ENCODE data around the gene PDIK1L.

The PDIK1L gene

DNA sequence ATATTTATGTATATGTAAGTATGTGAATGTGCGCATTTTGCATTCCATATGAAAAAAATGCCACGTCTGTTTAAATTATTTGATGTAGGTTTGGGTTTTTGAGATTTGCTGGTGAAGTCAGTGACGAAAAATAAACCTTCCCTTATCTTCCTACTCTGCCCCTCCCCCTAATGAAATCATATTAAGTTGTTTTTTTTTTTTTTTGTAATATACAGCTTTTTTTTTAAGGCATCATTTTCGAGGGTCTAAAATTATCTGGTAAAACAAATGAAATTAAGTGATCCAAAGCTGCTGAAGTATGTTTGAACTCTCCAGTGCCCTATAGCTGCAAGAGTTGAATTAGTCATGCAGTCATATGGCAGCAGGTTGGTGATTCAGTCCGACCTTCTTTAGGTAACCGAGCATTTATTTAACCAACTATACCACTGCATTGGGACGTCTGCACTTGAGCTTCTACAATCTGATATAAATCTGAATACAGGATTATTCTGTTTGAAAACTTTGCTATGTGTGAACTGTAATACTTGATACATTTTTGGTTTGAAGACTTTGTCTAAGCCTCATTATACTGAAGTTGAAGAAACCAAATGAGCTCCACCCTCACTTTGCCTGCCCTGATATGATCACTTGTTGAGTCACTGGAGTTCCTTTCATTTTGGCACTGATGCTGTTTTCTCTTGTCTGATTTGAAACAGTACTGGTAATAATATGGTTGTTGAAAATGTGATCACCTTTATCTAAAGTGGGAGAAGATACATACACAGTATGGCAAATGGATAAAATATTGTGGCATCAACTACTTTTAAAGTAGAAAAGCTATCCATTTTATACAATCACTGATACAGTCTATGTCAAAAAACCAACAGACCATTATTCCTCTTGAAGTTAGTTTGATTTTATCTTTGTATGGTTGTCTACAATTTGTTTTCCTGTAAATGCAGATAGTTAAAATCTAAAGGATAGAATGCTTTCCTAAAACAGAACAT, 11.7 kb downstream of the PDIK1L start:
- DNase-seq (ENCODE audit: low read depth in 2 of 2), result no peak

- DNase-seq (ENCODE audit: low read depth in 2 of 2), result no peak
Measured at GRCh38 chr1:26124418-26125331, 13.1 kb downstream of the PDIK1L start.

DNA sequence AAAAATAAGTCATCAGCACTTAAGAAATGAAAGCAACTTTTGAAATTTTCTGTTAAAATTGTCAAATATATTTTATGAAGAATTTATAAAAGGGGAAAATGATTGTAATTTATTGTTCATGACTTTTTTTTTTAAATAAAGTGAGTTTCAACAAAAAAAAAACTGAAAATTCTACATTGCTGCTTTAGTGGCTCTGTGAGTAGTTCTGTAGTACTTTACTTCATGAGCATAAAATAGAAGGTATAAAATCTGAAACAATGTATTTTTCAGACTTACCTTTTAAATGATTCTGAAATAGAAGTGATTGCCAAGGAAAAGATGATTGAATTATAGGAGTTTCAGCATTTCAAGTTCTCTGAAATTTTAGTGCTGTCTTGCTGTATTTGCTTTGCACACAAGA, 13.8 kb downstream of the PDIK1L start:
- no peak for DNase-seq (ENCODE audit: low read depth in 2 of 2)

DNA sequence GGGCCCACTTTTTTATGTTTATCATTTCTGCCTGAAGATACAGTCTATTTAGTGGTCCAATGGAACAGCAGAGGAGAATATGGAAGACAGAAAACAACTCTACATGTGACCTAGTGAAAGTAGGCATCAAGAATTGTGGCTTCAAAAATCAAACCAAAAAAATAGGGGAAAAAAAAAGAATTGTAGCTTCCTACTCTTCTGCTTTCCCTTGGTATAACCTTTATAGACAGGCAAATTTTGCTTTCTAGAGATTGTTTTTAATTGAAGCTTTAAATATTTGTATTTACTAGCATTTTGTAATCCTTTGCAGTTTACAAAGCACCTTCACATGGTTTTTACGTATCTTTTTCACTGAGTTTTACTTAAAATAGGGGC, 14.3 kb downstream of the PDIK1L start:
- no peak for DNase-seq (ENCODE audit: low read depth in 2 of 2)

GRCh38 chr1:26126321-26127084, 14.9 kb downstream of the PDIK1L start:
- no peak for DNase-seq (ENCODE audit: low read depth in 2 of 2)

- no peak for DNase-seq (ENCODE audit: low read depth in 2 of 2)
Measured at GRCh38 chr1:26127235-26128163, 15.9 kb downstream of the PDIK1L start.

DNA sequence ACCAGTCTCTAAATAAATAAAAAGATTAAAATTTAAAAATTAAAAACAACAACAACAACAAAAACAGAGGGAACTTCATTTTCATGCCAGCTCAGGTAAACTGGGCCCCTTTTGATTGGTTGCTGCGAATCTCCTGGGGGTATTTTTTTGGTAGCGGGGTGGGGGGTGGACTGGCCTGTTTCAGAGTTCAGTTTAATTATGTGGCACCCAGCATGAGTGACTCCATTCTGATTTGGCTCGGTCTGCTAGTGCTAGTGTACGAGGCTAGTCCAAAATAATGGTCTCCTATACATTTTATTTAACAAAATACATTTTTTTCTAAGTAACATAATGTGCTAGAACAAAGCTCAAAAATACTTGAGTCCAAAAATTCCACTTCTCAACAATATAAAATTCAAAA, 18.2 kb downstream of the PDIK1L start:
- DNase-seq (ENCODE audit: low read depth in 2 of 2), result no peak

DNA sequence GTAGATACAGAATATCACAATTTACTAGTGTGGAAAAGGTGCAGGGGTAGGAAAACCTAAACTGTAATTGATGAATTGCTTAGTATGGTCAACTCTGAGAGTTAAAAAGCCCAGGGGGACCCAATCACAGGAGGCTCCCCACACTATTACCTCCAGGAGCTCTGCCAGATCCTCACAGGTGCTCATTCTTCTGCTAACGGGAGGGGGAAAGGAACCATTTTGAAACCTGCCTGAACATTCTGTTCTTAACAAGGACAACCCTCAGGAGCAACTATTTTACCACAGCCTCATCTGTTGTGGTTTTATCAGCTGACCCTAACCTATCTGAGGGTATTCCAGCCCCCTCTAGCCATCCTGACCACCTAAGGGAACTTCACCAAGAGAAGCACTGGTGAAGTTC, 19.1 kb downstream of the PDIK1L start:
- DNase-seq (ENCODE audit: low read depth in 2 of 2), result no peak

- DNase-seq (ENCODE audit: low read depth in 2 of 2), result no peak
Measured at GRCh38 chr1:26132128-26132833, 20.7 kb downstream of the PDIK1L start.

DNA sequence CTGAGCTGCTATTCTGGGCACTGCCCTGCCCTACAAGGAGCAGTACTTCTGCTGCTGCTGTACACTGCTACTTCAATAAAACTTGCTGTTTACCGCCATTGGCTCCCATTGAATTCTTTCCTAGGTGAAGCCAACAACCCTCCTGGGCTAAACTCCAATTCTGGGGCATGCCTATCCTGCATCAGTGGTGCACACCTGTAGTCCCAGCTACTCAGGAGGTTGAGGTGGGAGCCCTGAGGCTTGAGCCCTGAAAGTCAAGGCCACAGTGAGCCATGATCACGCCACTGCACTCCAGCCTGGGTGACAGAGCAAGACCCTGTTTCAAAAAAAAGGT, 21.2 kb downstream of the PDIK1L start:
- no peak for DNase-seq (ENCODE audit: low read depth in 2 of 2)

GRCh38 chr1:26134466-26134865, 22.8 kb downstream of the PDIK1L start:
- no peak for DNase-seq (ENCODE audit: low read depth in 2 of 2)

- DNase-seq (ENCODE audit: low read depth in 2 of 2), result no peak
Measured at GRCh38 chr1:26138974-26139558, 27.4 kb downstream of the PDIK1L start.

DNA sequence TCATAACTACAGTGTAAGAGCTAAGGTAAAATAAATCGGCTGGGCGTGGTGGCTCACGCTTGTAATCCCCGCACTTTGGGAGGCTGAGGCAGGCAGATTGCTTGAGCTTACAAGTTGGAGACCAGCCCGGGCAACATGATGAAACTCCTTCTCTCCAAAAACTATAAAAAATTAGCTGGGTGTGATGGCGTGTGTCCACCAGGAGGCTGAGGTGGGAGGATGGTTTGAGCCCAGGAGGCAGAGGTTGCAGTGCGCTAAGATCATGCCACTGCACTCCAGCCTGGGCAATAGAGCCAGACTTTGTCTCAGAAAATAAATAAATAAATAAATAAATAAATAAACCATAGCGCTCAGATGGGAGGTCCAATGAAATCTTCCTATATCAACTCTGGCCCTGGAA, 30.5 kb downstream of the PDIK1L start:
- no peak for DNase-seq (ENCODE audit: low read depth in 2 of 2)

GRCh38 chr1:26145041-26145959, 33.7 kb downstream of the PDIK1L start:
- peak; percentile 58 to 67 for DNase-seq (ENCODE audit: low read depth in 2 of 2)

DNA sequence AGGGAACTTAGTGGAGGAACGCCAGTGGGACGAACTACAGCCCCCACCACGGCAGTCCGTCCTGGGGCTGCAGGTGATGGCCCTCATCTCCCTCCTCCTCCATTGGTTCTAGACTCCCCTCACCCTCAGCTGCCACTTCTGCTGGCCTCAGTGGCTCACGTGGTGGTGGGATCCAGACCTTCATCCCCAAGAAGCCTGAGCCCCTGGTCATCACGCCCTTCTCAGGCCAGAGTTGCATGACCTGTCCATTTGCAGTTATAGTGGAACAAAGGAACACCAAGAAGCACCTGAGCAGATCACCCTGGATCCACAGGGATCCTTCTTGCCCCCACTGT, 34.3 kb downstream of the PDIK1L start:
- DNase-seq (ENCODE audit: low read depth in 2 of 2), result no peak

DNA sequence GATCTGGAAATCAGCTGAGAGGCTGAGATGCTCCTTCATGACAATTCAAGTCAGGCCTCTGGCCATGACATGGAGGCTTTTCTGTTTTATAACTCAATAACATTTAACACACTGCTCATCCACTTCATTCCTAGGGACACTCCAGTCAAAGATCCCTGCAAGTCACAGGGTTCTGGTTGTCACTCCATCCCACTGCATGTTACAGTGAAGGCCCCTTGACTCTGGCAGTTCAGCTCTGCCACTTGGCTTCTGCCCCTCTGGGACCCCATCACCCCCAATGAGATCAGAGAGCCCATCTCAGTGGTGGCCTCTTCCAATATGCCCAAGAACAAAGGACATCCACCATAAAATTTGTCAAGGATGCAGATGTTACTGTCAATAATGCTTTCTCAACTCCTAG, 37.3 kb downstream of the PDIK1L start:
- no peak for DNase-seq (ENCODE audit: low read depth in 2 of 2)

GRCh38 chr1:26153966-26154532, 42.4 kb downstream of the PDIK1L start:
- DNase-seq (ENCODE audit: low read depth in 2 of 2), result no peak

DNA sequence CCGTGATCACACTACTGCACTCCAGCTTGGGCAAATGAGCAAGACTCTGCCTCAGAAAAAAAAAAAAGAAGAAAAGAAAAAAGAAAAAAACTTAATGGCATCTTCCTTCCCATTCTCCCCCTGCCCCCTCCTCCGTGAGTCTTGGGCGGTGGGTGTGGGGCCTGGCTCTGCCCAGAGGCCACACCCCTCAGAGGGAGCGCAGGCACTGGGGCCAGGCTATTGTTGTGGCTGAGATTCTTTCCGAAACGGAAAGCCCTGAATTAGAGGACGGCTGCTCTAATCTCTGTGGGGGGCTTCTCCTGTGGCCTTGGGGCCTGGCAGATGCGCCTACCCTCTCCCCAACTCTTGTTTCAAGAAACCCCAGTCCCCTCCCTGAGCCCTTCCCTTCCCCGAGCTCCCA, 43.1 kb downstream of the PDIK1L start:
- DNase-seq (ENCODE audit: low read depth in 2 of 2), result no peak

All from activated CD4-positive, alpha-beta T cell treated with anti-CD3 and anti-CD28 coated beads for 24 hours (primary cell).